NCI-H1694 (cell line): ENCODE results near the gene LDLRAP1.

Experiments used
- DNase-seq: peaks from one replicate; lab custom pipeline; 2025; lab: John Stamatoyannopoulos, UW

The LDLRAP1 gene

GRCh38 chr1:25609921-25610320, 66.5 kb downstream of the LDLRAP1 start:
- DNase-seq = no peak

- no peak for DNase-seq
Observed at GRCh38 chr1:25610822-25611630, 67.6 kb downstream of the LDLRAP1 start.

GRCh38 chr1:25611843-25612242, 68.4 kb downstream of the LDLRAP1 start:
- DNase-seq = no peak

GRCh38 chr1:25612421-25612820, 69.0 kb downstream of the LDLRAP1 start:
- DNase-seq = no peak

- no peak for DNase-seq
Observed at GRCh38 chr1:25613091-25613490, 69.7 kb downstream of the LDLRAP1 start.

- no peak for DNase-seq
Observed at GRCh38 chr1:25614501-25615171, 71.2 kb downstream of the LDLRAP1 start.

- no peak for DNase-seq
Observed at GRCh38 chr1:25615172-25615541, 71.8 kb downstream of the LDLRAP1 start.

GRCh38 chr1:25615563-25616094, 72.2 kb downstream of the LDLRAP1 start:
- no peak for DNase-seq

GRCh38 chr1:25616095-25616986, 72.9 kb downstream of the LDLRAP1 start, which contains the start of gene MAN1C1:
TSS of gene MAN1C1 (plus strand) at chr1:25616791. CDS start at chr1:25617798, 1,007 bp downstream.
- DNase-seq = no peak

GRCh38 chr1:25616987-25617624, 73.7 kb downstream of the LDLRAP1 start:
- DNase-seq = no peak

GRCh38 chr1:25617625-25618432, 74.4 kb downstream of the LDLRAP1 start:
- DNase-seq = no peak

GRCh38 chr1:25618433-25618808, 75.0 kb downstream of the LDLRAP1 start:
- DNase-seq = no peak
